GM21825 (cell line): ENCODE data around the gene SPR.

ENCODE experiments used
- ATAC-seq: cut with Tn5 transposase; IDR thresholded peaks from one replicate; pipeline ENCODE4 v1.9.1; 2021; ENCODE audit warnings: mild to moderate bottlenecking, moderate library complexity; ENCODE audit not compliant: unreplicated experiment

Gene SPR

GRCh38 chr2:72915320-72915906 lies 28.2 kb downstream of the SPR start:
- ATAC-seq: no peak

GRCh38 chr2:72915907-72916742 lies 28.9 kb downstream of the SPR start:
- ATAC-seq: peak; percentile 59

DNA sequence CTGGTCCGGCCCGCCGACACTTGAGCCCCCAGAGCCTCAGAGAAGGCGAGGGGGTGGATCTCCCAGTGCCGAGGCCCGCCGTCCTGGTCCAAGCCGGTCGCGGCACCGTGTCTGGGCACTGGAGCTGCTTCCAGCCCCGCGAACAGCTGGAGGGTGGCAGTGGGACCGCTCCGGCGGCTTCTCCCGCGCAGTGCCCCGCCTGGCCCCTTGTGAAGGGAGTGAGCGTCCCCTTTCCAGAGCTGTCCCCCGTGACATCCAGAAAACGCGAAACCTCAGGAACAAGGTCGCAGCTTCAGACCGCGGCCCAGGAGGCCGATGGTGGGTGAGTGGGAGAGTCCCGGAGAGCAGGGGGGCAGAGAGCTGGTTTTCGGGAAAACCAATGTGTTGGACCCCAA lies 29.5 kb downstream of the SPR start:
- ATAC-seq: no peak

GRCh38 chr2:72917138-72917876 lies 30.1 kb downstream of the SPR start, which contains the start of gene EMX1:
Gene EMX1, plus strand, starts transcription at chr2:72917519. Its CDS starts 334 bp downstream, at chr2:72917853.
- ATAC-seq: peak; percentile 42

DNA sequence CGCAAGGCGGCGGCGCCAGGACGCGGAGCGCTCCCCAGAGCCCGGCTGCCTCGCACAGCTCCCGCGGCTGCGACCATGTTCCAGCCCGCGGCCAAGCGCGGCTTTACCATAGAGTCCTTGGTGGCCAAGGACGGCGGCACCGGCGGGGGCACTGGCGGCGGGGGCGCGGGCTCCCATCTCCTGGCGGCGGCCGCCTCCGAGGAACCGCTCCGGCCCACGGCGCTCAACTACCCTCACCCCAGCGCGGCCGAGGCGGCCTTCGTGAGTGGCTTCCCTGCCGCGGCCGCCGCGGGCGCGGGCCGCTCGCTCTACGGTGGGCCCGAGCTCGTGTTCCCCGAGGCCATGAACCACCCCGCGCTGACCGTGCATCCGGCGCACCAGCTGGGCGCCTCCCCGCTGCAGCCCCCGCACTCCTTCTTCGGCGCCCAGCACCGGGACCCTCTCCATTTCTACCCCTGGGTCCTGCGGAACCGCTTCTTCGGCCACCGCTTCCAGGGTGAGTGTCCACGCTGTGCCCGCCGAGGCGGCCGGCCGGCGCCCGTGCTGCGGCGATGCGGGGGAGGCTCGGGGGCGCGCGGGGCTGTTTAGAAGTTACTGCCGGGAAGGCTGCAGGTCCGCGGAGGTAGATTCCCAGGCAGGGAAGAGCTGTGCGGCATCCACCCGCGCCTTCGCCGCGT lies 30.8 kb downstream of the SPR start:
- no peak for ATAC-seq

DNA sequence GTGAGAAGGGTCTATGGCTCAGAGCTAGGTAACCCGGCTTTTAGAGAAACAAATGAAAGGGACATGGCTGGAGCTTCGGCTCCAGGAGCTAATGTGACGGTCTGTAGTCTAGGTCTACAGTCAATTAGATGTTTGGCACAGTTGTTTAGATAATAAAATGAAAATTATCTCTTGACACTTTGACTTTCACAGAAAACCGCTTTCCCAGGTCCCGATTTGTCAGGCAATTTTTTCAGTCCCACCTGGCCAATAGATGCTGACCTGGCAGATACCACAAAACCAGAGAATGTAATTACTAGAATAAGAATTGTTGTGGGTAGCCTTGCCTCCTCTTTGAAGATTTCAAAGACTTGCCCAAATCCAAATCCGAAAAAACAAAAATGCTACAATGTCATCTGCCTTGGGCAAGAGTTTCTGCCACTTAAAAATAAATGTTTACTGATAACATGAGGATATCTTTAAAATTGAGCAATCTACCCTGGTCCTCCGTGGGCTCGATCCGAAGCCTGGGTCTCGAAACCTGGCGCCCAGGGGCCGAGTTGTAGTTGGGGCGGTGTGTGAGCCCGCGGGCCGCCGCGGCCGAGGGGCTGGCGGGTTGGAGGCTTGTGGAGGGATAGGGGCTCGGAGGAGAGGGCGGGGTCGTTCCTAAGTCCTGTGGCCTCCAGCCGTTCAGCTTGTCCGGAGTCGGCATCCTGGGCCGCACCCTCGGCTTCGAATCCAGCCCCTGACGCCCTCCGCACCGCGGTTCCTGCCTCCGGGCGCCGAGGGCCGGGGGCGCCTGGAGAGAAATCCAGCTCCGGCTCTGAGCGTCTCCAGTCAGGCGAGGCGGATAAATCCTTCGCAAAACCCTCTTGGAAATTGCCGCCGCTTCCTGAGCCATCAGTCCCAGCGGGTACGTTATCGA lies 32.5 kb downstream of the SPR start:
- no peak for ATAC-seq

DNA sequence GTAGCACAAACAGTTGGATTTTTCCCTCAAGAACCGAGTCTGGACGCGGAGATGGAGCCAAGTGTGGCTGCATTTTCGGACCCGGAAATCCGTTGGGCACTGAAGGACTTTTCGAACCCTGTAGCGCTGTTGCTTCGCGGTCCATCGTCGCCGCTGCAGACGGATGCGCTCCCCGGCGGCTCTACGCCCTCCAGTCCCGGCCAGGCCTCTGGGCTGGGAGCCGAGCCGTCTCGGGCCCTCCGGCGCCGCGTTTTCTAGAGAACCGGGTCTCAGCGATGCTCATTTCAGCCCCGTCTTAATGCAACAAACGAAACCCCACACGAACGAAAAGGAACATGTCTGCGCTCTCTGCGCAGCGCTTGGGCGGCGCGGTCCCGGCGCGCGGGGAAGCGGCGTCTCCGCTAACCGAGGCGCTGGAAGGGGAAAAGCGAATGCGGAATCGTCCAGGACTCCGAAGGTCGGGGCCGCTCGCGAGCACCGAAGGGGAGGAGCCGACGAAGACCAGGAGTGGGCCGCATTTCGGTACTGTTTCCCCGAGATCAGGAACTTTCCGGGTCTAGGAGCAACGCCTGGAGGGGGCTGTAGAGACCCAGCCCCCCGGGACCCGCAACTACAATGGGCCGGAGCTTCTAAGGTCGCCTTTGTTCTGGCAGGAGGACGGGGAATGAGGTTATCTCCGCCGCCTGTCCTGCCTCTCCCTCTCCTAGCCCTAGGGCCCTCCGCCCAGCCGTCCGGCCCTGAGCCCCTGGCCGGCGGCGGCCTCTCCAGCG lies 33.3 kb downstream of the SPR start:
- no peak for ATAC-seq

GRCh38 chr2:72921088-72921851 lies 34.1 kb downstream of the SPR start:
- no peak for ATAC-seq

DNA sequence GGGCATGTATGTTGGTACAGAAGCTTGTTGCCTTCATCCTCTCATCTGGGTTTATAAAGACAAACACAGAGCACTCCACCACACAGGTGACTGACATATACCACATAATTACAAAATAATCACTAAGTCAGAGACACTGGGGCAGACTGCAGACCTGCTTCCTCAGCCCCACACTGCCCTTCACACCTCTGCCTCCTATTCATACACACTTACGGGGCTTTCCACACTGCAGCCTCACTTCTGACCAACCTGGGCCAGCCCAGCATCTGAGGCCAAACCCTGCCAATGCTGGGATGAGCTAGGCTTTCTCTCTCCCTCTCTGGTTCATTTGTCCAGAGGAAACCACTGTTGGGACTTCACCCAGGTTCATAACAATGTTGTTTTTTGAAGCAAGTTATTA lies 34.6 kb downstream of the SPR start:
- ATAC-seq: no peak

DNA sequence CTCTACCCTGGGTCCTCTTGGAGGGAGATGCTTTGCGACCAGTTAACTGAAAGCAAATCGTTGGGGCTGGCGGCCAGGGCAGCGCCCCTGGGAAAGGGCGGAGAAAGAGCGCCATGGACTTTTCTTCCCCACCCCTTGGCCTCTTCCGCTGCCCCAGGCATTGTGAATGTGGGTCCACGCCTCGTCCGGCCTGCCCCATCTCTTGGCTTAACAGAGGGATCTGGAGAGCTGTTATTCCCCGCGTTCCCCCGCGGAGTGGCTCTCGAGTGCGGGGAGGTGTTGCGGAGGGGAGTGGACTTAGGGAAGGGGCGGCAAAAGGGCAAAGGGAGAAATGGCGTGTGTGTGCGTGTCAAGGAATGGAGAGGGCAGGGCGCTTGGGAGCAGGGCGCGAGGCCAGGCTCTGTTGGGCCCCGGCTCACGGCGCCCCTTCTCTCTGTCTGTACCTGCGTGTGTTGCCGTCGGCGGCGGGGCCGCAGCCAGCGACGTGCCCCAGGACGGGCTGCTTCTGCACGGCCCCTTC lies 36.7 kb downstream of the SPR start:
- ATAC-seq: no peak

DNA sequence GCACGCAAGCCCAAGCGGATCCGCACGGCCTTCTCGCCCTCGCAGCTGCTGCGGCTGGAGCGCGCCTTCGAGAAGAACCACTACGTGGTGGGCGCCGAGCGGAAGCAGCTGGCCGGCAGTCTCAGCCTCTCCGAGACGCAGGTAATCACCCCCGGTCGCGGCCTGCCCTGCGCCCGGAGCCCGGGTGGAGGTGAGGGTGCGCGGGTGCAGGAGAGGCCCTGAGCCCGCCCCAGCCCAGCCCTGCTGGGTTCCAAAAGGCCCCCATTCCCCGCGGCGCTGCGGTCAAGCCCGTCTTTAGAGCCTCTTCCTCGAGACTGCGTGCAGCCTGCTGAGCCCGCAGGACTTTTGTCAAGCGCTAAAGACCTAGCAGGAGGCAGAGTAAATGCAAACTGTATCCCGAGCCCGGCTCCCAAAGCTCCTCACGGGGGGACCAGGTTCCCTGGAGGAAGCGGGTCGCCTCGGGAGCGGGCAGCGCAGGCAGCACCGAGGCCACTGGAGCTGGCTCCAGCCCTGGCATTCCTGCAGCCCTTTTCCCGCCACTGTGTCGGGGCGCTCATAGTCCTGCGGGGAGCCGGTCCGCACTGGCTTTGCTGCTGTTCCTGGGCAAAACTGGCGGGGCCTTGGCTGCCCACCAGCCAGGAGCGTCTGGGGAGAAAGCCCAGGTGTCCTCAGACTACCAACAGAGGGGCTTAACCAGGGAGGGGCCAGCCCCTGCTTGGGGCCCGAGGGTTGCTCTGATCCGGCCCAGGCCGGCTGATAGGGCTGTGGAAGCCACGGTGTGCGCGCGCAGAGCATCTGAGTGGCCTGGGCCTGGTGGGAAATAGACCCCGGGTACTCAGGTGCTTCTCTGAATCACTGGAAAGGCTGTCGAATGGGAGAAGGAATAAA lies 37.4 kb downstream of the SPR start:
- ATAC-seq: peak; percentile 45

GRCh38 chr2:72925328-72925943 lies 38.2 kb downstream of the SPR start:
- no peak for ATAC-seq

DNA sequence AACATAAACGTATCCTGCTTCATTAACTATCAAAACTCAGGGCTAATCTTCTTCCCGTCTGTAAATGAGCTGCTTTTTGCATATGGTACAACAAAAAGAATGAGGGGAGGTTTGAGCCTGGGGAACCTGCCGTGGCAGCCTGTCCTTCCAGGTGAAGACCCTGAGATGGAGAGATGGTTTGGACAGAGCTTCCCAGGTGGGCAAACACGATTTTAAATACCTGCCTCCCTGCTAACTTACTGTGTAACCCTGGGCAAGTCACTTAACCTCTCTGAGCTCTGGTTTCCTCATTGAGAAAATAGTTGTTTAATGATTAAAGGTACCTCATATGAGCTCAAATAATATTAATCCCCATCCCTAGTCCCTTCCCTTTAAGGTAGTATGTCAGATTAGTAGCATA lies 39.2 kb downstream of the SPR start:
- no peak for ATAC-seq

GRCh38 chr2:72926811-72927465 lies 39.7 kb downstream of the SPR start:
- no peak for ATAC-seq

DNA sequence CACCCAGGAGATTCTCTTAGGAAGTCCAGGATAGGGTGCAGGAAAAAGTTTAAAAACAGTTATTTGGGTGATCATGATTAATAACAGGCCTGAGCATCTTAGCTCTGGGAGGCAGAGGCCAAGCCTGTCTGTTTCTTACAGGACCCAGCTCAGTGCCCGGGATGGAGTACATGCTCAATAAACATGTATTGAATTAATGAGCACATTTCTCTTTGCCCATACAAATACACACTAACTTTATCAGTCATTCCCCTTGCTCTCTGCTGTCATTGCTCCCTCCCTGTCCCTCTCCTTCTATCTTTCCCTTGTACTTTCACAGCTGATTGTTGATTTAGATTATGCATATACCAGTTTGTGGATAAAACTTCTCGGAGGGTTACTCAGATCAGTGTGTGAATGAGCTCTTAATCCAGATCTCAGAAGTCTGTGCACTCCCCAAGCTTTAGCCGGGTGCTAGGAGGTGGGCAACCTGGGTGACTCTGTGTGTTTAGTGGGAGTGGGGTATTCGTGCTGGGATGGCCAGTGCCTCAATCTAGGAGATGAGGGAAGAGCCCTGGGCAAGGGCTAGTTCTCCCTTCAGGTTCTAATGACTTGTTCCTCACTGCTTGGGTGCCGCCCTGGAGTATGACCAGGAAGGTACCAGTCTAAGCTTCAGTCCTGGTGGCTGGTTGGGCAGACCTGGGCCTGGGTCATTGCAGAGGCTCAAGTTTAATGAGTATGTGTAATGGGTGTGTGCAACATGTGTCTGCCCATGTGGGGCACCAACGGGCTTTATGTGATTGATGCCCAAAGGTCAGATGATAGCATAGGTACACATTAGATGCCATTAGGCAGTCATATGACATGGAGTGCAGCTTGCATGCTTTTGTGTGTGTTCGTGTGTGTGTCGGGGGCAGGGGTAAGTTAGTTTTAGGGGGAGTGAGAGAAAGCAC lies 40.7 kb downstream of the SPR start:
- ATAC-seq: no peak
